Measurements from ENCODE around the gene OR4D10. TPM values are rescaled to one million over a fixed set of nuclear protein-coding genes. Genes with fewer than 3 reads are reported as not detected.

Gene OR4D10
- total and polyA plus RNA-seq, 9 of the 15 experiments (the other 6 are each of a cell fraction or from before 2014, with no cell fraction given): not detected

DNA sequence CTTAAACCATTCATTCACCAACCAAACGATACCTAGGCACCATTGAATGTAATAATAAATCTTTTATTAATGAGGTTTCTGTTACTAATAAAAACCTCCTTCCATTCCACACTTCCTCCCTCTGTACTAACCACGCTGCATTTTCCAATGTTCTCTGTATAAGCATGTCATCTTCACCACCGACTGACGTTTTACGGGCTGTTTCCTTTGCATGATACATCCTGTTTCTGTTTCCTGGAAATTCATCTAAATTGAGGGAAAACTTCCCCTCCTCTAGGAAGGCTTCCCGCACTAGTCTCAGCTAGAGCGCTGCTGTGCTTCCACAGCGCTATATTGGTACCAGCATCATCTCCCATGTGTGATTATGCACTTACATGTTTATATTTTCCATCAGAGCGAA lies 2.1 kb downstream of the OR4D10 start:
- no peaks in the 10 kb centered on the region for H4K20me1 ChIP-seq (replicated peaks; ENCODE audit: control insufficient read depth, insufficient read depth, low read length)
- no peaks in the 10 kb centered on the region for H3K9me3 ChIP-seq (replicated peaks; ENCODE audit: control insufficient read depth, insufficient read depth, low read depth, low read length)
- BruUV-seq (replicated peaks): no TSS peak
- no peaks in the 10 kb centered on the region for H3K79me2 ChIP-seq (ENCODE audit: control insufficient read depth, insufficient read depth, low read length)
- H3K36me3 ChIP-seq (ENCODE audit: control insufficient read depth, insufficient read depth, low read length): no peaks in the 10 kb centered on the region
- TF ChIP-seq, protein P1, sequence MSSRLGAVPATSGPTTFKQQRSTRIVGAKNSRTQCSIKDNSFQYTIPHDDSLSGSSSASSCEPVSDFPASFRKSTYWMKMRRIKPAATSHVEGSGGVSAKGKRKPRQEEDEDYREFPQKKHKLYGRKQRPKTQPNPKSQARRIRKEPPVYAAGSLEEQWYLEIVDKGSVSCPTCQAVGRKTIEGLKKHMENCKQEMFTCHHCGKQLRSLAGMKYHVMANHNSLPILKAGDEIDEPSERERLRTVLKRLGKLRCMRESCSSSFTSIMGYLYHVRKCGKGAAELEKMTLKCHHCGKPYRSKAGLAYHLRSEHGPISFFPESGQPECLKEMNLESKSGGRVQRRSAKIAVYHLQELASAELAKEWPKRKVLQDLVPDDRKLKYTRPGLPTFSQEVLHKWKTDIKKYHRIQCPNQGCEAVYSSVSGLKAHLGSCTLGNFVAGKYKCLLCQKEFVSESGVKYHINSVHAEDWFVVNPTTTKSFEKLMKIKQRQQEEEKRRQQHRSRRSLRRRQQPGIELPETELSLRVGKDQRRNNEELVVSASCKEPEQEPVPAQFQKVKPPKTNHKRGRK (tag; IDR thresholded peaks at IDR 0.05): no peak
- TF ChIP-seq PHTF2 (CRISPR knock-in tag; IDR thresholded peaks at IDR 0.05): no peak
- TF ChIP-seq, protein P2, sequence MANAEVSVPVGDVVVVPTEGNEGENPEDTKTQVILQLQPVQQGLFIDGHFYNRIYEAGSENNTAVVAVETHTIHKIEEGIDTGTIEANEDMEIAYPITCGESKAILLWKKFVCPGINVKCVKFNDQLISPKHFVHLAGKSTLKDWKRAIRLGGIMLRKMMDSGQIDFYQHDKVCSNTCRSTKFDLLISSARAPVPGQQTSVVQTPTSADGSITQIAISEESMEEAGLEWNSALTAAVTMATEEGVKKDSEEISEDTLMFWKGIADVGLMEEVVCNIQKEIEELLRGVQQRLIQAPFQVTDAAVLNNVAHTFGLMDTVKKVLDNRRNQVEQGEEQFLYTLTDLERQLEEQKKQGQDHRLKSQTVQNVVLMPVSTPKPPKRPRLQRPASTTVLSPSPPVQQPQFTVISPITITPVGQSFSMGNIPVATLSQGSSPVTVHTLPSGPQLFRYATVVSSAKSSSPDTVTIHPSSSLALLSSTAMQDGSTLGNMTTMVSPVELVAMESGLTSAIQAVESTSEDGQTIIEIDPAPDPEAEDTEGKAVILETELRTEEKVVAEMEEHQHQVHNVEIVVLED (CRISPR knock-in tag; IDR thresholded peaks at IDR 0.05): no peak
- TF ChIP-seq SUPT5H (IDR thresholded peaks at IDR 0.05): no peak
- TF ChIP-seq ZFX (CRISPR knock-in tag; IDR thresholded peaks at IDR 0.05): no peak
- TF ChIP-seq, protein P3, sequence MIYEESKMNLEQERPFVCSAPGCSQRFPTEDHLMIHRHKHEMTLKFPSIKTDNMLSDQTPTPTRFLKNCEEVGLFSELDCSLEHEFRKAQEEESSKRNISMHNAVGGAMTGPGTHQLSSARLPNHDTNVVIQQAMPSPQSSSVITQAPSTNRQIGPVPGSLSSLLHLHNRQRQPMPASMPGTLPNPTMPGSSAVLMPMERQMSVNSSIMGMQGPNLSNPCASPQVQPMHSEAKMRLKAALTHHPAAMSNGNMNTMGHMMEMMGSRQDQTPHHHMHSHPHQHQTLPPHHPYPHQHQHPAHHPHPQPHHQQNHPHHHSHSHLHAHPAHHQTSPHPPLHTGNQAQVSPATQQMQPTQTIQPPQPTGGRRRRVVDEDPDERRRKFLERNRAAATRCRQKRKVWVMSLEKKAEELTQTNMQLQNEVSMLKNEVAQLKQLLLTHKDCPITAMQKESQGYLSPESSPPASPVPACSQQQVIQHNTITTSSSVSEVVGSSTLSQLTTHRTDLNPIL (CRISPR knock-in tag; IDR thresholded peaks at IDR 0.05): no peak
- no peak for TF ChIP-seq TRIM24 (IDR thresholded peaks at IDR 0.05)
- TF ChIP-seq NFIC (IDR thresholded peaks at IDR 0.05): no peak
- no peak for TF ChIP-seq NR2C2 (CRISPR knock-in tag; IDR thresholded peaks at IDR 0.05)
- TF ChIP-seq NR2C2 (tag; IDR thresholded peaks at IDR 0.05): no peak
- H3K27me3 ChIP-seq (ENCODE audit: control insufficient read depth in 2 of 2, insufficient read depth in 2 of 2, low read length in 2 of 2): peaks cover 6 to 12% of the 10 kb centered on the region in 2 experiments; a peak in 3 of 5 replicates
- no peak overlapping the region for H2AFZ ChIP-seq (ENCODE audit: low read depth, low read length)
- no peaks in the 10 kb centered on the region for H3K4me1 ChIP-seq (replicated peaks in 1 of 2; ENCODE audit: control insufficient read depth in 2 of 2, insufficient read depth in 2 of 2, low read length in 2 of 2)
- H3K4me3 ChIP-seq: no peak overlapping the region
- no peaks in the 10 kb centered on the region for H3K9me1 ChIP-seq (ENCODE audit: control insufficient read depth, insufficient read depth, low read length)
- H3K4me2 ChIP-seq (ENCODE audit: insufficient read depth, low read length): no peak overlapping the region
- DNase-seq (ENCODE audit: extremely low read depth in 1 of 4, low spot score in 3 of 4) (no peak), ATAC-seq (no peak), FAIRE-seq (no peak)
- POLR2A ChIA-PET: interaction anchor here (0.9 kb wide), 1 partner anchor 11 kb away, joined by 3 read pairs; no protein-coding TSS in a partner anchor
- CTCF ChIA-PET (ENCODE audit: low intra/inter-chr PET ratio): no interaction called here
- intact Hi-C loops (cut with micrococcal nuclease): no loop called here
- no peak overlapping the region for H3K27ac ChIP-seq (ENCODE audit: extremely low read depth, low read depth, low read length)
- no peak overlapping the region for H3K9ac ChIP-seq (ENCODE audit: insufficient read depth in 1 of 2, low read depth in 2 of 2, low read length in 2 of 2)
- 7% methylated on average over 9 of the region's 9 CpGs for WGBS (ENCODE audit: insufficient coverage, low coverage, missing lambda C conversion rate)
- in situ Hi-C loops (cut with MboI): no loop called here
